Nephron (organoid): Measurements from ENCODE around the gene ENPP4.
A peak's percentile ranks its signal among the peaks of the same experiment; 100 is the strongest.
"Not testable (repeated sequence)": the region's sequence is repeated elsewhere in the genome, so short reads cannot be mapped to it uniquely, and the experiment has no call there.

ENCODE experiments used
- H3K27ac Mint-ChIP-seq, 3 experiments: 2 replicates each; pipeline ENCODE4 v1.8.0; 2020; ENCODE audit warnings: mixed read lengths in 3 of 3, mild to moderate bottlenecking in 2 of 3, moderate library complexity in 1 of 3
- H3K27me3 Mint-ChIP-seq: 2 replicates; pipeline ENCODE4 v1.8.0; 2021; ENCODE audit warnings: low read depth, mild to moderate bottlenecking, moderate library complexity, mixed read lengths
- H3K36me3 Mint-ChIP-seq: 2 replicates; pipeline ENCODE4 v1.8.0; 2020; ENCODE audit warnings: low read depth, mixed read lengths
- H3K4me1 Mint-ChIP-seq: 2 replicates; pipeline ENCODE4 v1.8.0; 2020; ENCODE audit warnings: mixed read lengths
- H3K4me3 Mint-ChIP-seq, 3 experiments: 2 replicates each; pipeline ENCODE4 v1.8.0; 2020; ENCODE audit warnings: mild to moderate bottlenecking in 3 of 3, mixed read lengths in 3 of 3, moderate library complexity in 2 of 3
- H3K9me3 Mint-ChIP-seq: 2 replicates; pipeline ENCODE4 v1.8.0; 2020; ENCODE audit warnings: mixed read lengths
- TF ChIP-seq, protein P1 (sequence below), 3 experiments: fragments of 200-600 bp; sonication (generic); IDR thresholded peaks; one replicate each; pipeline ENCODE4 v1.5.0; 2021; ENCODE audit warnings: antibody characterized with exemption in 3 of 3; ENCODE audit not compliant: unreplicated experiment in 3 of 3

Gene ENPP4, protein sequence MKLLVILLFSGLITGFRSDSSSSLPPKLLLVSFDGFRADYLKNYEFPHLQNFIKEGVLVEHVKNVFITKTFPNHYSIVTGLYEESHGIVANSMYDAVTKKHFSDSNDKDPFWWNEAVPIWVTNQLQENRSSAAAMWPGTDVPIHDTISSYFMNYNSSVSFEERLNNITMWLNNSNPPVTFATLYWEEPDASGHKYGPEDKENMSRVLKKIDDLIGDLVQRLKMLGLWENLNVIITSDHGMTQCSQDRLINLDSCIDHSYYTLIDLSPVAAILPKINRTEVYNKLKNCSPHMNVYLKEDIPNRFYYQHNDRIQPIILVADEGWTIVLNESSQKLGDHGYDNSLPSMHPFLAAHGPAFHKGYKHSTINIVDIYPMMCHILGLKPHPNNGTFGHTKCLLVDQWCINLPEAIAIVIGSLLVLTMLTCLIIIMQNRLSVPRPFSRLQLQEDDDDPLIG

GRCh38 chr6:46129629-46130511 lies at the start of gene ENPP4:
TSS of gene ENPP4 (plus strand) at chr6:46129989. CDS start at chr6:46139584, 9,595 bp downstream.
- TF ChIP-seq, protein P1, sequence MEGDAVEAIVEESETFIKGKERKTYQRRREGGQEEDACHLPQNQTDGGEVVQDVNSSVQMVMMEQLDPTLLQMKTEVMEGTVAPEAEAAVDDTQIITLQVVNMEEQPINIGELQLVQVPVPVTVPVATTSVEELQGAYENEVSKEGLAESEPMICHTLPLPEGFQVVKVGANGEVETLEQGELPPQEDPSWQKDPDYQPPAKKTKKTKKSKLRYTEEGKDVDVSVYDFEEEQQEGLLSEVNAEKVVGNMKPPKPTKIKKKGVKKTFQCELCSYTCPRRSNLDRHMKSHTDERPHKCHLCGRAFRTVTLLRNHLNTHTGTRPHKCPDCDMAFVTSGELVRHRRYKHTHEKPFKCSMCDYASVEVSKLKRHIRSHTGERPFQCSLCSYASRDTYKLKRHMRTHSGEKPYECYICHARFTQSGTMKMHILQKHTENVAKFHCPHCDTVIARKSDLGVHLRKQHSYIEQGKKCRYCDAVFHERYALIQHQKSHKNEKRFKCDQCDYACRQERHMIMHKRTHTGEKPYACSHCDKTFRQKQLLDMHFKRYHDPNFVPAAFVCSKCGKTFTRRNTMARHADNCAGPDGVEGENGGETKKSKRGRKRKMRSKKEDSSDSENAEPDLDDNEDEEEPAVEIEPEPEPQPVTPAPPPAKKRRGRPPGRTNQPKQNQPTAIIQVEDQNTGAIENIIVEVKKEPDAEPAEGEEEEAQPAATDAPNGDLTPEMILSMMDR (IDR thresholded peaks at IDR 0.05; ENCODE audit: unreplicated experiment in 3 of 3), result no peak
- Mint-ChIP-seq H3K27me3 (peaks cover 29% of the 10 kb centered on the region), H3K9me3 (peaks cover 5% of the 10 kb centered on the region), H3K27ac (peak within 1 kb of the TSS in 2 of 3 experiments; percentile 32 to 61), H3K36me3 (no peaks in the 10 kb centered on the region), H3K4me1 (peaks cover 6% of the 10 kb centered on the region), H3K4me3 (peak within 1 kb of the TSS; percentile 86 to 94 (median 91))

GRCh38 chr6:46080111-46080510 lies 49.7 kb upstream of the ENPP4 start:
- no peak overlapping the region for H3K4me3 Mint-ChIP-seq
- peaks cover 3% of the 10 kb centered on the region for H3K9me3 Mint-ChIP-seq
- no peaks in the 10 kb centered on the region for H3K36me3 Mint-ChIP-seq
- no peak overlapping the region for H3K27ac Mint-ChIP-seq
- TF ChIP-seq, protein P1 (IDR thresholded peaks at IDR 0.05; ENCODE audit: unreplicated experiment in 3 of 3), result no peak
- no peaks in the 10 kb centered on the region for H3K27me3 Mint-ChIP-seq
- no peaks in the 10 kb centered on the region for H3K4me1 Mint-ChIP-seq

GRCh38 chr6:46085688-46086087 lies 44.1 kb upstream of the ENPP4 start:
- H3K4me3 Mint-ChIP-seq, H3K36me3 Mint-ChIP-seq, H3K9me3 Mint-ChIP-seq, H3K27me3 Mint-ChIP-seq, H3K27ac Mint-ChIP-seq, H3K4me1 Mint-ChIP-seq: not testable (repeated sequence)

DNA sequence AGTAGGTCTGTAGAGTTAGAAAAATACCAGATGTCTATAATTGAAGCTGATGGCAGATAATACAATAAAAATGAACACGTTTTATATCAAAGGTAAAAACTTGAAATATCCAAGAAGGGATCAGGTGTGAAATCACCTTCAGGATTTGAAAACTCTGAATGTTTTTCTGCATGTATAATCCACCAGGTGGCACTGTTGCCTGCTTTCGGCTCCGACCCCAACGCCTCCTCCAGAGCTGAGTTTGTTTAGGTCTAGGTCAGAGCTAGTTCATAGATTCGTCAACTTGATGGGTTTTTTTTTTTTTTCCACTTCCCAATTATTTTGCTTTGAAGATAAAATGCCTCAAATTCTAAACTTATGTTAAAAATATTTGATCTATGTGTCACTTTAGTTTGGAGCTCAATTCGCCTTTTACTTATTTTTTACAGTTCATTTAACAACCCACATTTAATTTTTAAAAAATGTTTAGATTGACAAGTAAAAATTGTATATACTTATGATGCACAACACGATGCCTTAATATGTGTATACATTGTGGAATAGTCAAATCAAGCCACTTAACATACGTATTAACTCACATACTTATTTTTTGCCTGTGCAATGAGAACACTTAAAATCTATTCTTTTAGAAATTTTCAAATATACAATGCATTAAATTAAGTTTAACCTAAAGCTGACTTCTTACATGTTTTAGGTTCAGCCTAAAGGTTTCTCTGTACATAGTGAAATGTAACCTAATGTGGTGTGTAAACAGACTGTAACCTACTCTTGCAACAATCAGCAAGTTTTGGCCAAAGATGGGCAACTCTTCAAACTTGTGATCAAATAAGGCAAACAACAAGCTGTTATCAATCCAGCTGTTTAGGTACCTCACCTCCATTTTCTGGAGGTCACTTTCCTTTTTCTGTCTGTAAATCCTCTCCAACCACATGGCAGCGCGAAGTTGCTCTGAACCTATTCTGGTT lies 39.4 kb upstream of the ENPP4 start:
- Mint-ChIP-seq H3K4me1 (no peaks in the 10 kb centered on the region), H3K27ac (no peak overlapping the region), H3K36me3 (peaks cover 4% of the 10 kb centered on the region), H3K27me3 (peaks cover 3% of the 10 kb centered on the region), H3K9me3 (peaks cover 22% of the 10 kb centered on the region), H3K4me3 (no peak overlapping the region)
- TF ChIP-seq, protein P1 (IDR thresholded peaks at IDR 0.05; ENCODE audit: unreplicated experiment in 3 of 3), result peak; percentile 72 to 90 (median 84)

DNA sequence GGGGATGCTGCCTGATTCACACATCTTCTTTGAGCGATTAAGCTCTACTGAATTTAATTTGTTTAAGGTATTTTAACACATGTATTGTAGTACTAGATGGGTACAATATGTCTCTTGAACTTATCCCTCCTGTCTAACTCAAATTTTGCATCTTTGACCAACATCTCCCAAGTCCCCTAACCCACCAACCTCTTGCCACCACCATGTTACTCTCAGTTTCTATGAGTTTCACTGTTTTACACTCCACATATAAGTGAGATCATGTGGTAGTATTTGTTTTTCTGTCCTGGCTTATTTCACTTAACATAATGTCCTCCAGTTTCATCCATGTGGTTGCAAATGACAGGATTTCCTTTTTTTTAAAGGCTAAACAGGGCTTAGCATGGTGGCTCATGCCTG lies 38.7 kb upstream of the ENPP4 start:
- Mint-ChIP-seq H3K36me3 (peaks cover 9% of the 10 kb centered on the region), H3K27me3 (peaks cover 3% of the 10 kb centered on the region), H3K9me3 (peaks cover 29% of the 10 kb centered on the region), H3K4me1 (no peaks in the 10 kb centered on the region), H3K27ac (no peak overlapping the region), H3K4me3 (no peak overlapping the region)
- TF ChIP-seq, protein P1 (IDR thresholded peaks at IDR 0.05; ENCODE audit: unreplicated experiment in 3 of 3), result no peak
